HG02798 (cell line): Measurements from ENCODE around the gene TMEM182.

Experiments used
- ATAC-seq: cut with Tn5 transposase; IDR thresholded peaks from one replicate; pipeline ENCODE4 v1.9.1; 2021; ENCODE audit warnings: mild to moderate bottlenecking; ENCODE audit not compliant: unreplicated experiment, poor library complexity

Gene TMEM182

DNA sequence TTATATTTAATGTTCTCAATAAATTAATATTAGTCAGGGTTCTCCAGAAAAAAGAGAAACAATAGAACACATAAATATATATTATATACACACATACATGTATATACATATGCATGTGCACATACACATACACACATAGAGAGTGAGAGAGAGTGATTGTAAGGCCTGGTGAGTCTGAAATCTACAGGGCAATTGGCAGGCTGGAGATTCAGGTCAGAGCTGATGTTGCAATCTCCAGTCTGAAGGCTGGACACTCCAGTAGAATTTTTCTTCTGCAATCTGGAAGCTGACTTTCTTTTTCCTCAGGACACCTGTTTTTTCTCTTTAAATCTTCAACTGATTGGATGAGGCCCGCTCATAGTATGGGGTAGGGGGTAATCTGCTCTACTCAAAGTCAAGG, 3.2 kb downstream of the TMEM182 start:
- no peak for ATAC-seq

DNA sequence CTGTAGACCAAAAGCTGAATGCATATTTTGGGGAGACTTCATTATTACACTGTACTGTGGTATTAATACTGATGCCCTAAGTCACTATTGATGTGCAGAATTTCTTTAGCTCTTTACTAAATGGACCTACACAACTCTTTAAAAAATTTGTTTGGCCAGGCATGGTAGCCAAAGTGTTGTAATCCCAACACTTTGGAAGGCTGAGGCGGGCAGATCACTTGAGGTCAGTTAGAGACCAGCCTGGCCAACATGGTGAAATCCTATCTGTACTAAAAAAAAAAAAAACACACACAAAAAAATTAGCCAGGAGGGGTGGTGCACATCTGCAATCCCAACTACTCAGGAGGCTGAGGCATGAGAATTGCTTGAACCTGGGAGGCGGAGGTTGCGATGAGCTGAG, 6.4 kb downstream of the TMEM182 start:
- ATAC-seq, result no peak

GRCh38 chr2:102768892-102769291, 7.1 kb downstream of the TMEM182 start:
- ATAC-seq, result no peak

DNA sequence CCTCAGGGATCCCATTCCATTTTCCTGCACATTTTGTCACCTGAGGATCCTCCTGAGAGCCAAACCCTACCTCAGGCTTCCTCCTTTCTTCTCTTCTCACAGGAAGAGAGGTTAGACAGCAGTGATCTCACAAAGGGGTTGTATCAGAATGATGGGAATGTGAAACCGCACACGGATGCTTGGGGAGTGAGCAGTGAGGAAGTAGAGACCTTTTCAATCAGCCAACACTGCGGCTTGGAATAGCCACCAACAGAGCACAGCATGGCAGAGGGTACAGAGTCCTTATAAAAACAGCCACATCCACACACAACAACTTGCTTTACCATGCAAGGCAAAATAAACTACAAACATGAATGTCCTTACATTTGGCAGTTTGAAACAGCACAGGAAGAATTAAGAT, 8.7 kb downstream of the TMEM182 start:
- no peak for ATAC-seq

DNA sequence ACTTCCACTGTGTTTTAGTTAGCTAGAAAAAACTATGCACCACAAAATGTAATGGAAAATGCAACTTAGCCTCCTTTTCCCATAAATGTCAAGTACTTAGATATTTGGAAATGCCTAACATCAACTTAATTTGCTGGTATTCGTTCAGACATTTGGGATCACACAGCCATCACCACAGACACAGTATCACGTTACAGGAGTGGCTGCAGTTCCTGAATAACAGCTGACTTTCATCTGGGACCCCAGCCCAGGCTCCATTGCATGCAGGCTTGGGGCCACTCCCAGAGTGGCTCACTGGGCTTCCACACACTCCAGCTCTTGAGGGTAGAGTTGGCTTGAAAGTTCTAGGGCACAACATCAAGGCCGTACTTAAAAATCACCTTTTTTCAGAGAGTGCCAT, 9.3 kb downstream of the TMEM182 start:
- no peak for ATAC-seq

DNA sequence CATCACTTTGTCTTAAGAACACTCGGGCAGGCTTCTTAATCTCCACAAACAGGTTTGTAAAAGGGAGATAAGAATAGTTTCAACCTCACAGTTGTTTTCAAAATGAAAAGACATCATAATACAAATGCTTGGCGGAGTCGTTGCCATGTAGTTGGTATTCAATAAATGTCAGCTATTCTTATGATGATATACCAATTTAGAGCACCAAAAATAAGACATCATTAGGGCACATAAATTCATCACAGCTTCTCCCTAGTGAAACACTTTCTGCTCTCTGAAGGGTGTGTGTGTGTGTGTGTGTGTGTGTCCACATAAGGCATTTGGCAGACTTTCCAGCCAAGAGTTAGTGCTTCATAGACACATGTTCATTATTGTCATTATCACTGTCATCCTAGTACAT, 10.8 kb downstream of the TMEM182 start:
- no peak for ATAC-seq

DNA sequence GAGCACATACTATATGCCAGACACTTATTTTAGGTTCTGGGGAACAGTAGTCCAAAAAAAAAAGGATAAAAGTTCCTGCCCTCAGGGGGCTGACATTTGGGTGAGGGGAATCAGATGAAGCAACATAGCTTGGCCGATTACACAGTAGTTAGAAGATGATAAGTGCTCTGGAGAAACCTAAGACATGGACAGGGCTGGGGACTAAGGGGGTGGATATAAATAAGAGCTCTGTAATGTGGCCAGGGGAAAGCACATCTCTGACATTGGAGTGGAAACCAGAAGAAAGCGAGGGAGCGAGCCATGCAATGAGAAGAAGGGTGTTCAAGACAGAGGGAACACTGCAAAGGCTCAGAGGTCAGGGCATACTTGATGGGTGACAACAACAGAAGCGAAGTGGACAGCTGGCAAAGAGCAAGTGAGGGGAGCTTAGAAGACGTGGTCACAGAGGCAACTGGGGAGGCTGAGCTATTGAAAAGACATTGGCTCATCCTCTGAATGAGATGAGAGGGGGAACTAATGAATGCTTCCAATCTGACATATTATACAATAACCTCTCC, 11.4 kb downstream of the TMEM182 start:
- ATAC-seq, result no peak

GRCh38 chr2:102778260-102778659, 16.4 kb downstream of the TMEM182 start:
- ATAC-seq, result no peak

GRCh38 chr2:102780467-102780866, 18.6 kb downstream of the TMEM182 start:
- ATAC-seq, result no peak

GRCh38 chr2:102782187-102782586, 20.4 kb downstream of the TMEM182 start:
- ATAC-seq, result no peak

- no peak for ATAC-seq
Observed at GRCh38 chr2:102782933-102783332, 21.1 kb downstream of the TMEM182 start.

DNA sequence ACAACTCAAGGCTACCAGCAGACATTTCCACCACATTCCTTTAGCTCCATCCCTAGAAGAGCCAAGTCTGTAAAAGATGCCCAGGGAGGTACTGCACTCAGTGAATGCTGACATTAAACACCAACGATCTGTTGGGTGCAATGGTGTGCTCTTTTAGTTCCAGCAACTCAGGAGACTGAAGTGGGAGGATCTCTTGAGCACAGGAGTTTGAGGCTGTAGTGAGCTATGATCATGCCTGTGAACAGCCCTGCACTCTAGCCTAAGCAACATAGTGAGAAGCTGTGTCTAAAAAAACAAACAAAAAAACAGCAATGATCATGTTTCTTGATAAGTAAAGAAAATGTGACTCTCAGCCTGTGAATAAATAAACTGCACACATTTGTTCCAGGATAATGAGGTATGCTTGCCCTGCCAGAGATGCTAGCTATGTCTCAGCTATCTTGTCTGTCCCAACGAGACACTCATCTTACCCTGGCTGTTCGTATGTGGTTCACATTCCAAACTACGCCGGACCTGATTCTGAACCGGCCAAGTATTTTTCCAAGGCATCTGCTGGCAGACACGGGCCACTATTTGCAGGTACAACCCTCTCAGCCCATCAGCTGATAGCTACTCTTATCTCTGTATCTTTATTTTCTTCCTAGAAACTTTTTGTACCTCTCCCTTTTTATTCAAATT, 21.8 kb downstream of the TMEM182 start:
- ATAC-seq, result no peak

- ATAC-seq, result no peak
Observed at GRCh38 chr2:102784940-102785339, 23.1 kb downstream of the TMEM182 start.

GRCh38 chr2:102788216-102788884, 26.5 kb downstream of the TMEM182 start:
- ATAC-seq, result no peak

- no peak for ATAC-seq
Observed at GRCh38 chr2:102788885-102789260, 27.0 kb downstream of the TMEM182 start.

DNA sequence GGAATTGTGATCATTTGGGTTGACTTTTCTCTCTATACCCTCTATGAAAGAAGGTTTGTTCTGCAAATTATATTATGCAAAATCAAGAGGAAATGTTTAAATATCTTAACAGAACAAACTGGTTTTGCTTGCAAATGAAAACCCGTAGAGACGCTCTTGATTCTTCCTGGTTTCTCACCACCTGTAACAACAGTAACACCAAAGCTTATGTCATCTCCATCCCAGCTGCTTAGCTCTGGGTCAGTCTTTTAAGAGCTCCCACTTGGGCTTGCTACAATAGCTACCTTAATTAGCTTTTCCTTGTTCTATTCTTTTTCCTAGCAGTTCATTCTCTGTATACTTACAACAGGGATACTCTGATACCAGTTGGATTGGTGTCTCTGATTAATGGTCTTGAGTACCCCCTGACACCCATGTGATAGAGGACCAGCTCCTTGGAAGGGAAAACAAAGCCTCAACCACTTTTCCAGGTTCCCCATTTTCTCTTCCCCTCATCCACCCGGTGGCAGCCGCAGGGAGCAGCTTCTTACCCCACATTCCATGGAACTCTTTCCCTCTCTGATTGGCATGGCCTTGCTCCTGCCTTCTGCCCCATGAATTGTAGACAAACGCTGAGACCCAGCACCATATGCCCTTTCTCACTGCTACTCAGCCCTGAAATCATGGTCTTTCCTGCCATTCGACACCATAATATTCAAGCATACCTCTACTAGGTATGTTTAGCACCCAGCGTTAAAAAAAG, 27.7 kb downstream of the TMEM182 start:
- ATAC-seq, result no peak

DNA sequence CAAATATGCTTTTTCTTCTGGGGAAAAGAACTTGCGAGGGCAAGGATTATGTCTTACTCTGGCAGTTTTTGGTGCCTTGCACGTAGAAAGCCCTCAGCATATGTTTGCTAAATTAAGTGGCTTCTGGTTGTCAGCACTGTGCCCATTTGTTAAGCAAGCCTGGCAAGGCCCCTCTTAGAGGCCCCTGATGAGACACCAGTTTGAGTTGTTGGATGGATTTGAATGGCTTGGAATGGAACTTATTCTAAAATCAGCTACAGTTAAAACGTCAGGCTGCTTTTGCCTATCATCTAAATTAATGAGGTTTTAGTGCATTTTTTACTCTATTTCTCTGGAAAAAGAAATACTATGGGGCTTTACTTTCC, 28.2 kb downstream of the TMEM182 start:
- no peak for ATAC-seq

GRCh38 chr2:102792568-102793208, 30.9 kb downstream of the TMEM182 start:
- no peak for ATAC-seq

DNA sequence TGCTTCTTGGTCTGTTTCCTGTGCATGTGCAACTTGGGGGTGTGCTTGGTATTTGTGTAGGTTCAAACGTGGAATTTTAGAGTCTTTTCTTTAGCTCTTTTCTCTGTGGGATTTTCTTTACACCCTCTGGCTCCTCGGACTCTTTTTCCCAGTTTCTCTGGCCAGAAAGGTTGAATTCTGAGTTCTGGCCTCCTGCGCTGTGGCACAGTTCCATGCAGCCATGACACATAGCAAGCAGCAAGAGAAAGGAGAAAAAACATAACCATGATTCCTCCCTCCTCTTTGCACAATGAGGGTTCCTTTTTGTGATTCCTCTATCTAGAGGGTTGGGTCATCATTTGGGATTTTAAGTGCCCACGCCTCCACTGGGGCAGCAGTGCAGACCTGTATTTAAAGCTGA, 33.8 kb downstream of the TMEM182 start:
- no peak for ATAC-seq

GRCh38 chr2:102796337-102796736, 34.5 kb downstream of the TMEM182 start:
- ATAC-seq, result no peak

DNA sequence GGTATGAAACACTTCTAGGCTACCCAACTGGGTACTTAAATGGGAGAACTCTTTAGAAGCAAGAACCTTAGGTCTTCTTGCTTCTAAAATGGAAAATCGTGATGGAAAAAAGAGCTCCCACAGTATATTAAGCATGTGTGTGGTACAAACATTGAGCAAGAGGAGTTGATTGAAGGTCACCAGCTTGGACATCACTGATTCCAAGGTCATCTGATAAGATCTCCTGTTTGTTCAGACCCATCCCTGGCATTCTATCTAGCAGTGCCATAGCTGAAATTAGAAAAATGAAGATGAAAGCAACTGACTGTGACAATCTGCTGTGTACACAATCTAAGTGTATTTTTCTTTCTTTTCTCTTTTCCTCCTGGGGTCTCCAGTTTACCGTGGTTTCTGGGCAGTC, 35.7 kb downstream of the TMEM182 start:
- no peak for ATAC-seq
